ENCODE results near the gene LRCOL1. TPM values are rescaled to one million over a fixed set of nuclear protein-coding genes. Genes with fewer than 3 reads are reported as not detected.

The LRCOL1 gene
- total and polyA plus RNA-seq, 2 of the 13 experiments (the other 11 are each of a cell fraction or from before 2014, with no cell fraction given): not detected

GRCh38 chr12:132560614-132561426, 49.6 kb downstream of the LRCOL1 start (continued):
- TF ChIP-seq ZNF318 (CRISPR knock-in tag; IDR thresholded peaks at IDR 0.05) (no peak), ZNF503 (CRISPR knock-in tag; IDR thresholded peaks at IDR 0.05) (no peak), TEF (CRISPR knock-in tag; IDR thresholded peaks at IDR 0.05) (no peak), NR0B2 (CRISPR knock-in tag; IDR thresholded peaks at IDR 0.05) (no peak), MNT (IDR thresholded peaks at IDR 0.05) (no peak), ZFP91 (CRISPR knock-in tag; IDR thresholded peaks at IDR 0.05; ENCODE audit: borderline replicate concordance) (peak; percentile 53; the same call in 1 of the 2 replicates), SKI (IDR thresholded peaks at IDR 0.05; ENCODE audit: partially characterized antibody) (no peak), CENPX (CRISPR knock-in tag; IDR thresholded peaks at IDR 0.05) (no peak), NFIB (CRISPR knock-in tag; IDR thresholded peaks at IDR 0.05; ENCODE audit: borderline replicate concordance) (no peak), ZNF282 (IDR thresholded peaks at IDR 0.05; ENCODE audit: partially characterized antibody) (no peak), ELF1 (CRISPR knock-in tag; IDR thresholded peaks at IDR 0.05) (no peak), SYNCRIP (IDR thresholded peaks at IDR 0.05; ENCODE audit: insufficient read depth, low read depth, low read length) (no peak), XBP1 (CRISPR knock-in tag; IDR thresholded peaks at IDR 0.05) (no peak)

All from HepG2 (cell line).